ENCODE results near the gene BFAR.

GRCh38 chr16:14613991-14614390 lies 18.8 kb upstream of the BFAR start:
- no peak for TF ChIP-seq POLR2A (IDR thresholded peaks at IDR 0.05)
- no peak for TF ChIP-seq CTCF (IDR thresholded peaks at IDR 0.05)
